ENCODE data around the gene NRG3.

The NRG3 gene

DNA sequence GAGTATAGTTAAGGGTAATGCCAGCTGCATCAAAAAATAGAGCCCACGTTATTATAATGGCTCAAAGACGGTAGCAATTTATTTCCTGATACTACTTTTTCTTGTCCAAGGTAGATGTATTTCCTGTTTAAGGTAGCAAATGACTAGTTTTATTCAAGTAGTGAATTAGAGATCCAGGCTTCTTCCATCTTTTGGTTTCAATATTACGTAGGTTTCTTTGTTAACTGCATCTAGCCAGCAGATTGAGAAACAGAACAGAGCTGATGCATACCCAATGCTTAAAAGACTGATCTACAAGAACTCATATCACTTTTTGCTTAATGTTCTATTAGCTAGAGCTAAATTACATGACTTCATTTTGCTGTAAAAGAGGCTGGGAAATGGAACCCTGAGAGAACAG is 992.1 kb downstream of the NRG3 start:
- no peak for DNase-seq

DNA sequence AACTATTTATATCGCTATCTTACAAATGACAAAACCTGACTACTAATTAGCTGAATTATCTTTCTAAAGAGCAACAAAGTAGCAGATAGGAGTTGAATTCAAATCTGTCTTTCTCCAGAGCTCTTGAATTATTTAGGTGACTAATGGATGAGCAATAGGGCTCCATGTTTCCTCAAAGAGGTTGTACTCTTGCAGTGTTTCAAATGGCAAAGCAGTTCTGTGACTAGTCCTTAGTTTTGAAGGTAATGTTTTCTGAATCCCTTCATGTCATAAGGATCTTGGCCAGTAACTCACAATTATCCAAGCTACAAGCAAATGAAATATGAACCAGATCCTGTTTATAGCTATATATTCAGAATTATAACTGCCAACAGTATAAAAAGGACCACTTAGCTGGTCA is 999.7 kb downstream of the NRG3 start:
- no peak for DNase-seq

- no peak for DNase-seq
These were observed 1005.8 kb downstream of the NRG3 start for GRCh38 chr10:82880776-82881290.

DNA sequence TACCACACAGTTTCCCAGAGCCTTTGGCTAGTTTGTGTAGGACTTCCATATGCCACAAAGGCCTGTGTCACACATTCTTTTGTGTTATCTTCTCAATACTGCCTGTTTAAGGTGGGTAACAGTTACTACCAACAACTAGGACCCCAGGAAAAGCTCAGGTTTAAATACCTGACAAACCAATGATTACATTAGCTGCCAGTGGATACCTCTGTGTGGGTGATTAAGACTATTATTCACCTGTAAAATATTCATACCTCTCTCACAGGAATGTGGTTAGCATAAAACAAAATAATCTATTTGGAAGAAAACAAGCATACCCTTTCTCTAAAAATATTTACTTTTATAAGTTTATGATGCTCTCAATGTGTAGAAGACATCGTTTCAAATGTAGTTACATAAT is 1007.7 kb downstream of the NRG3 start:
- no peak for DNase-seq

DNA sequence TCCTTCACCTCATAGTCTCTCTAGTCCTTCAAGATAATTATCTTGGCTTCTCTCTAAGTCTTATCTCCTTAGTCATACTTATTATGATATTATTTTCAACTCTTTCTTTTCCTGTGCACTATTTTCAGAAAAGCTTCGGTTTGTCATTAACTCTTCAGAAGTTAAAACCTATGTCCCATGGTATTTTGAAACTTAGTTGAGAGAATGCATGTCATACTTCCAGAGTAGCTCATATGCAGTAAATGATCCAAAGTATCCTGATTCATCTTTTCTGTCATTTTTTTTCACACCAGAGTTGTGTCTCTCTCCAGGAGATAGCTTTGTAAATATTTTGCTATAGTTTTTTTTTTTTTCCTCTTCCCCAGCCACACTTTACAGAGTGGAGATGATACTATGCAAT is 1008.6 kb downstream of the NRG3 start:
- DNase-seq: no peak

DNA sequence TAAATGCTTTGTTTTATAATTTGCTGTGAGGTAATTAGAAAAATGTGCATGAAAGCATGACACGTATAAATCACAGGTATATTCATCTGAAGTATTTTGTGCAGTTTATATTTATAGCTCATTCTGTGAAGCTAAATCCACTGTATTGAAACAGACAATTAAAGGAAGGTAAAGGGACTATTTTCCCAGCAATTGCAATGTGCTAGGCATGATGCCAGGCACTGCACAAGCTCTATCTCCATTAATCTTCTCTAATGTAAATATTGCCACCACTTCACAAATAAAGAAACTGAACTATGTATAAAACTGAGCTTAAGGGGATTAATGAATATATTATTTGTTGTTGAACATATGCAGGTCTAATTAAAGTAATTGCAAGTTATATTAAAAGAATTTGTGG is 1012.5 kb downstream of the NRG3 start:
- DNase-seq: no peak

- no peak for DNase-seq
These were observed 1013.9 kb downstream of the NRG3 start for GRCh38 chr10:82888809-82889455.

DNA sequence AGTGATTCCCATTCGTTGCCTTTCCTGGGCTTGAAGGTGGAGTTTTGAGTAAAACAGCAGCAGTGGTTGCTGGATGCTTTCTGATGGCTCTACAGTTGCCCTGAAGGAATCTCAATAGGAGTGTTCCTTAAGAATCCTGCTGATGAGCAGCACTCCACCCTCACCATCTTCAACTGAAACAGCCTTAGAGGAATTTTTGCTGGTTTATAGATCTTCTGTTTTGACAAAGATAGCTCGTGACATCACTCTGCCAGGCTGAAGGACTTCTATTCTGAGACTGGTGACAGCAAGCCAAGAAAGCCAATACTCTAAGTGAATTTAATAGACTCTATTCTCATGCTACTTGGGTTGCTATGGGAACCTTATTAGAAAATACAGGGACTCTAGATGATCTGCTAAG is 1014.7 kb downstream of the NRG3 start:
- no peak for DNase-seq

DNA sequence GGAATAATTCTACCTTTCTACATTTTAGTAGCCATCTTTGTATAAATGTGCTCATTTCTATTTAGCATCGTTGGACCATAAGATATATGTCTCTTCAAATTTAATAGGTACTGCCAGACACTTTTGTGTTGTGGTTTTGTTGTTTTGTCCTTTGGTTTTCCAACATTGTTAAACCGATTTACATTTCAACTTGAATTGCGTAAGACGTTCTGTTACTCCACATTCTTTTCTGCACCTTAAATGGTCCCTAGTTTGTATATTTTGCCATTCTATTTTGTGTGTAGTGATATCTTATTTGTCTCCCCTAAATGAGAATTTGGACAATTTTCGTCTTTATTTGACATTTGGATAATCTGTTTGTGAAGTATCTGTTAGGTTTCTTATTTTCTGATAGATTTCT is 1015.6 kb downstream of the NRG3 start:
- DNase-seq: no peak

DNA sequence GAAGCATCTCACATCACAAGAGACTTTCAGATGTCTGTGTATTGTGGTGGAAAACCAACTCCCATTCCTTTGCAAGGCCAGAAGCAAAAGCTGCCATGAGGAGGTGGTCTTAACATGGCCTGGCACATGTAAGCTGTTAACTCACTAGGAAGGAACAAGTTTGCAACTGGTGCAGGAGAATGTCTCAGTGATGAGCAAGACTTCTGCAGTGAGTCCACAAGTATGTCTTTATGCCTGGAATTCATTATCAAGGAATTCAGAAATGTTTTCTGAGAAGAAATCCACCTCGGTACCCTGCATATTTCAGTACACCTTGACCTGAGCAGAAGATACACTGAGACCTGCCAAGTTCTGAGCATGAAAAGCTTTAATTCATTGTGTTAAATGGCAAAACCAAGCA is 1033.1 kb downstream of the NRG3 start:
- DNase-seq: no peak

DNA sequence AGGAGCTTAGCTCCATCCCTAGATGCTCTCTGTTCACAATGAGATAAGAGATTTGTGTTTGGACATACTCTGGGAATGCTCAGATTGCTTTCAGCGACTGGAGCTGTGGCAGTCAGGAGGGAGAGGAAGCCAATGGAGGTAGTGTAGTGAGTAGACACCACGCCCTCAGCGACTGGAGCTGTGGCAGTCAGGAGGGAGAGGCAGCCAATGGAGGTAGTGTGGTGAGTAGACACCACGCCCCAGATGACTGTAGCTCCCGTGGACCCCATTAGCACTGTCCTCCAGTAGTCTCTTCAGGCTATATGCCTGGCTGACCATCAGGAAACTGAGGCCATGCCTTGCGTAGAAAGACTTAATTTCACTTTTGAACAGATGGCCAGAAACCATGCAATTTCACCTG is 1033.8 kb downstream of the NRG3 start:
- DNase-seq: no peak

DNA sequence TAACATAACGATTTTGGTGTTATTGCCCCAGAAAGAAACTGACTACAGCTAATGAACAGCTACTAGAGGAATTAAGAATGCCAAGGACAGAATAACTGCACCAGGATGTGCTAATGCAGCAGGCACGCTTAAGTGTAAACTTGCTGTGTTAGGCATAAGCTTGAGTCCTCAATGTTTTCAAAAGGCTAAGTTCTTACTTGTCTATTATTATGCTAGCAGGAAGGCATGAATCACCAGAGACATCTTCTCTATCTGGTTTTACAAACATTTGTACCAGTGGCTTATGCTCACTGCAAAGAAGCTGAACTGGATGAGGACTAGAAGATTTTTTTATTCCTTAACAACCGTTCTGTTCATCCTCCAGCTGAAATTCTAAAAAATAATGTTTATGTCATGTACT is 1035.3 kb downstream of the NRG3 start:
- DNase-seq: no peak

DNA sequence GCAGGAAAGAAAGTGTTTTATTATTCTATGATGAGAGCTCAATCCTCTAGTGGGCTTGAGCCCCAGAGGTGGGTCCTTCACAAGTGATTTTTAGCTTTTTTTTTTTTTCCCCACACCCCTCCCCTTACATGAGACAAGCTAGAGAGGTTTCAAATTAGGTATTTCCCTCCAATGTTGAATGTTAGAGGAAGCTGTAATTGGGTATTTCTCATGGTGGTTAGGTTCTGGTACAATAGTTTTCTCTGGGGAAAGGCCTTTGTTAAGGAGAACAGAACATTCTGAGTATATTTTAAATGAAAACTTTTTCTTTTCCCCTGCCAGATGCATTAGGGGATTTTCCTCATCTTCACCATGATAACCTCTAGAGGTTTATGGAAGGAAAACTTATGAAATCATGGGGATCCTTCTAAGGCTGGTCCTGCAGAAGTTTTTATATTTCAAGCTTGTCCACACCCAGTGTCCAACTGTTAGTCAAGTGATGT is 1039.7 kb downstream of the NRG3 start:
- no peak for DNase-seq

- DNase-seq: no peak
These were observed 1041.9 kb downstream of the NRG3 start for GRCh38 chr10:82916941-82917340.

GRCh38 chr10:82918022-82918421 is 1043.0 kb downstream of the NRG3 start:
- no peak for DNase-seq

- DNase-seq: no peak
These were observed 1047.1 kb downstream of the NRG3 start for GRCh38 chr10:82922046-82922445.

GRCh38 chr10:82922755-82923154 is 1047.8 kb downstream of the NRG3 start:
- no peak for DNase-seq

- DNase-seq: no peak
These were observed 1049.7 kb downstream of the NRG3 start for GRCh38 chr10:82924711-82925110.

DNA sequence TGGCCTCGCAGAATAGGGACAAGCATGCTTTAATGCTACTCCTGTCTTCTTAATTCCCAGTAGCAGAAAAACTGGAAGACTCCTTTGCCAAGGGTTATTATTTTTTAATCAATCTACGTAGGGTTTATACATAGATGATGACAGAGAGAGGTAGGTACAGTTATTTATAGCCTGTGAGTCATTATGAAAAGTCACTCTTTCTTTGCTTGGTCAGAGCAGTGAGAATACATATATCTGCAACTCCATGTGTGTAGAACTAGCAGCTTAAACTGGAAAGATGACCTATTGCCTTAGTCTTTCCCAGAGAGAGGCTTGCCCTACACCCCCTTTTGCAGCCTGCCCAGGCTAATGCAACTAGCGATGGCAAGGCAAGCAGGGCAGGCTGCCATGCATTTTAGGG is 1050.6 kb downstream of the NRG3 start:
- no peak for DNase-seq

GRCh38 chr10:82932451-82932850 is 1057.5 kb downstream of the NRG3 start:
- no peak for DNase-seq

DNA sequence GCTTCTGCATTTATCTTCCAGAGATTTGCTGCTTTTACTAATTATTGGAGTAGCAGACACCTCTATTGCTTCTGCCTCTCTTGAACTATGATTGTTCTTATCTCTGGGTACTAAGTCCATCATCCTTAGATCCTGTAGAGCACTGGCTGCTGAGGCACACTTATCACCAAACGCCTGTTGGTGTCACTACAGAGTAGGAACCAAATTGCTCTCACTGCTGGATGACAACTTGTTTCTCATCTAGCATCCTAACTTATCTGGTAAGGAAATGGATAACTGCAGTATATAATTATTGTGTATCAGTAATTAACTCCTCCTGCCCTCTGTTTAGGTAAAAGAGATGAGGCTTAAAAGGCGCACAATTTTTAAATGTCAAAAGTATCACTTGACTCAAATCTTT is 1059.4 kb downstream of the NRG3 start:
- DNase-seq: no peak

- DNase-seq: no peak
These were observed 1060.0 kb downstream of the NRG3 start for GRCh38 chr10:82934947-82935346.

DNA sequence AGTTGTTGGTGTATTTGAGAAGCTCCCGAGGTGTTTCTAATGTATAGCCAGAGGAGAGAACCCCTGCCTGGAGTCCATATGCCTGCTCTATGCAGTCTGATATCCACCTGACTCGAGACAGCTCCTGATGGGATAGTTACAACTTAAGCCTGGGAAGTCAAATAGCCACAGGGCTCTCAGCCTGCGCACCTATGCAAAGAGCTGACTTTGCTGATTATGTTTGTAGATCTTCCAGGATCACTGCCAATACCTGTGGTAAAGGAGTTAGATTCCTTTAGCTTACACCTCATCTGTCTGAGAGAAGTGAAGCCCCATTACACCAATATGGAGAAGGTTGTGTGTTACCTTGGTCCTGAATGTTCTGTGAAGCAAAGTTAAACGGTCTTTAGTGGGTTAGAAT is 1063.3 kb downstream of the NRG3 start:
- DNase-seq: no peak

GRCh38 chr10:82942286-82943099 is 1067.5 kb downstream of the NRG3 start:
- no peak for DNase-seq

Measured in CD4-positive, alpha-beta T cell treated with Interleukin-17A for 4 hours (primary cell).